ENCODE data around the gene SKI.
"Not testable (repeated sequence)": the region's sequence is repeated elsewhere in the genome, so short reads cannot be mapped to it uniquely, and the experiment has no call there.

Gene SKI

GRCh38 chr1:2255420-2256369 is 27.6 kb downstream of the SKI start:
- peaks cover 54% of the 10 kb centered on the region for H3K4me1 ChIP-seq (ENCODE audit: control insufficient read depth, insufficient read depth, low read length)
- peak overlapping the region; percentile 7 for H3K9ac ChIP-seq (ENCODE audit: low read depth, low read length)
- H3K36me3 ChIP-seq (ENCODE audit: insufficient read depth, low read length) = peaks cover 26% of the 10 kb centered on the region
- H3K4me3 ChIP-seq (ENCODE audit: low read length) = peak overlapping the region; percentile 38
- H3K4me2 ChIP-seq (ENCODE audit: low read length) = peak overlapping the region; percentile 70
- H3K9me3 ChIP-seq (replicated peaks; ENCODE audit: low read length) = peaks cover 12% of the 10 kb centered on the region
- H3K27me3 ChIP-seq (ENCODE audit: control insufficient read depth, insufficient read depth, low read length) = no peaks in the 10 kb centered on the region

GRCh38 chr1:2256435-2257244 is 28.5 kb downstream of the SKI start:
- Histone ChIP-seq H3K36me3 (ENCODE audit: insufficient read depth, low read length) (peaks cover 26% of the 10 kb centered on the region), H3K9ac (ENCODE audit: low read depth, low read length) (peak overlapping the region; percentile 39), H3K9me3 (replicated peaks; ENCODE audit: low read length) (peaks cover 12% of the 10 kb centered on the region), H3K4me2 (ENCODE audit: low read length) (peak overlapping the region; percentile 70), H3K27me3 (ENCODE audit: control insufficient read depth, insufficient read depth, low read length) (no peaks in the 10 kb centered on the region), H3K4me3 (ENCODE audit: low read length) (peak overlapping the region; percentile 38), H3K4me1 (ENCODE audit: control insufficient read depth, insufficient read depth, low read length) (peaks cover 45% of the 10 kb centered on the region)

- Histone ChIP-seq H3K9ac (ENCODE audit: low read depth, low read length) (peak overlapping the region; percentile 39), H3K9me3 (replicated peaks; ENCODE audit: low read length) (peaks cover 12% of the 10 kb centered on the region), H3K4me3 (ENCODE audit: low read length) (peak overlapping the region; percentile 38), H3K4me1 (ENCODE audit: control insufficient read depth, insufficient read depth, low read length) (peaks cover 39% of the 10 kb centered on the region), H3K27me3 (ENCODE audit: control insufficient read depth, insufficient read depth, low read length) (no peaks in the 10 kb centered on the region), H3K4me2 (ENCODE audit: low read length) (peak overlapping the region; percentile 70), H3K36me3 (ENCODE audit: insufficient read depth, low read length) (peaks cover 26% of the 10 kb centered on the region)
Observed at GRCh38 chr1:2257245-2257627, 29.1 kb downstream of the SKI start.

- Histone ChIP-seq H3K4me3 (ENCODE audit: low read length) (no peak overlapping the region), H3K4me2 (ENCODE audit: low read length) (peak overlapping the region; percentile 70), H3K36me3 (ENCODE audit: insufficient read depth, low read length) (peaks cover 24% of the 10 kb centered on the region), H3K9ac (ENCODE audit: low read depth, low read length) (no peak overlapping the region), H3K4me1 (ENCODE audit: control insufficient read depth, insufficient read depth, low read length) (peaks cover 39% of the 10 kb centered on the region), H3K27me3 (ENCODE audit: control insufficient read depth, insufficient read depth, low read length) (no peaks in the 10 kb centered on the region), H3K9me3 (replicated peaks; ENCODE audit: low read length) (peaks cover 12% of the 10 kb centered on the region)
Observed at GRCh38 chr1:2258122-2258681, 30.1 kb downstream of the SKI start.

GRCh38 chr1:2258996-2259395 is 30.9 kb downstream of the SKI start:
- no peak overlapping the region for H3K9ac ChIP-seq (ENCODE audit: low read depth, low read length)
- H3K4me3 ChIP-seq (ENCODE audit: low read length) = no peak overlapping the region
- H3K27me3 ChIP-seq (ENCODE audit: control insufficient read depth, insufficient read depth, low read length) = no peaks in the 10 kb centered on the region
- H3K4me1 ChIP-seq (ENCODE audit: control insufficient read depth, insufficient read depth, low read length) = peaks cover 39% of the 10 kb centered on the region
- no peak overlapping the region for H3K4me2 ChIP-seq (ENCODE audit: low read length)
- H3K36me3 ChIP-seq (ENCODE audit: insufficient read depth, low read length) = peaks cover 16% of the 10 kb centered on the region
- peaks cover 12% of the 10 kb centered on the region for H3K9me3 ChIP-seq (replicated peaks; ENCODE audit: low read length)

GRCh38 chr1:2259668-2260402 is 31.7 kb downstream of the SKI start:
- H3K9ac ChIP-seq (ENCODE audit: low read depth, low read length) = no peak overlapping the region
- peaks cover 39% of the 10 kb centered on the region for H3K4me1 ChIP-seq (ENCODE audit: control insufficient read depth, insufficient read depth, low read length)
- peaks cover 8% of the 10 kb centered on the region for H3K36me3 ChIP-seq (ENCODE audit: insufficient read depth, low read length)
- H3K9me3 ChIP-seq (replicated peaks; ENCODE audit: low read length) = peaks cover 12% of the 10 kb centered on the region
- no peak overlapping the region for H3K4me3 ChIP-seq (ENCODE audit: low read length)
- H3K27me3 ChIP-seq (ENCODE audit: control insufficient read depth, insufficient read depth, low read length) = no peaks in the 10 kb centered on the region
- no peak overlapping the region for H3K4me2 ChIP-seq (ENCODE audit: low read length)

GRCh38 chr1:2260470-2260869 is 32.4 kb downstream of the SKI start:
- H3K4me3 ChIP-seq (ENCODE audit: low read length); H3K36me3 ChIP-seq (ENCODE audit: insufficient read depth, low read length); H3K4me2 ChIP-seq (ENCODE audit: low read length); H3K9ac ChIP-seq (ENCODE audit: low read depth, low read length); H3K27me3 ChIP-seq (ENCODE audit: control insufficient read depth, insufficient read depth, low read length); H3K9me3 ChIP-seq (replicated peaks; ENCODE audit: low read length): not testable (repeated sequence)
- peaks cover 39% of the 10 kb centered on the region for H3K4me1 ChIP-seq (ENCODE audit: control insufficient read depth, insufficient read depth, low read length)

- H3K4me2 ChIP-seq (ENCODE audit: low read length) = no peak overlapping the region
- H3K27me3 ChIP-seq (ENCODE audit: control insufficient read depth, insufficient read depth, low read length) = no peaks in the 10 kb centered on the region
- no peak overlapping the region for H3K9ac ChIP-seq (ENCODE audit: low read depth, low read length)
- H3K9me3 ChIP-seq (replicated peaks; ENCODE audit: low read length) = peaks cover under 1% of the 10 kb centered on the region
- H3K4me3 ChIP-seq (ENCODE audit: low read length) = no peak overlapping the region
- peaks cover 42% of the 10 kb centered on the region for H3K4me1 ChIP-seq (ENCODE audit: control insufficient read depth, insufficient read depth, low read length)
- H3K36me3 ChIP-seq (ENCODE audit: insufficient read depth, low read length) = peaks cover 7% of the 10 kb centered on the region
Observed at GRCh38 chr1:2260917-2261316, 32.8 kb downstream of the SKI start.

GRCh38 chr1:2261476-2262395 is 33.6 kb downstream of the SKI start:
- H3K27me3 ChIP-seq (ENCODE audit: control insufficient read depth, insufficient read depth, low read length); H3K4me3 ChIP-seq (ENCODE audit: low read length); H3K9ac ChIP-seq (ENCODE audit: low read depth, low read length); H3K36me3 ChIP-seq (ENCODE audit: insufficient read depth, low read length); H3K9me3 ChIP-seq (replicated peaks; ENCODE audit: low read length); H3K4me2 ChIP-seq (ENCODE audit: low read length): not testable (repeated sequence)
- H3K4me1 ChIP-seq (ENCODE audit: control insufficient read depth, insufficient read depth, low read length) = peaks cover 37% of the 10 kb centered on the region

GRCh38 chr1:2266301-2266975 is 38.3 kb downstream of the SKI start:
- Histone ChIP-seq H3K4me2 (ENCODE audit: low read length) (no peak overlapping the region), H3K9me3 (replicated peaks; ENCODE audit: low read length) (no peaks in the 10 kb centered on the region), H3K36me3 (ENCODE audit: insufficient read depth, low read length) (no peaks in the 10 kb centered on the region), H3K9ac (ENCODE audit: low read depth, low read length) (no peak overlapping the region), H3K4me1 (ENCODE audit: control insufficient read depth, insufficient read depth, low read length) (peaks cover 40% of the 10 kb centered on the region), H3K4me3 (ENCODE audit: low read length) (no peak overlapping the region), H3K27me3 (ENCODE audit: control insufficient read depth, insufficient read depth, low read length) (no peaks in the 10 kb centered on the region)
